Heart left ventricle (tissue), 13 donors: ENCODE data around the gene SORCS1.

ENCODE experiments used
- POLR2A ChIP-seq, 2 donors: fragments of 450-650 bp; IDR thresholded peaks; one replicate each; pipeline ENCODE4 v1.6.1; 2017; ENCODE audit warnings: antibody characterized with exemption in 2 of 2, mild to moderate bottlenecking in 2 of 2, moderate library complexity in 2 of 2
- TF ChIP-seq, protein P1 (sequence below), 12 donors: fragments of 200-600 bp; sonication (generic) in 4 of 12; IDR thresholded peaks; one replicate each; pipeline versions ENCODE4 v1.5.0 to v1.8.0; 2018 to 2022; ENCODE audit warnings: antibody characterized with exemption in 12 of 12, mild to moderate bottlenecking in 5 of 12
- donor health status: ischemic (EF 13 %, LVEDD 7.1; RV severe dilation, severe dysfunction).
- donor health status: DM: no; HTN: yes; CAD: no.
- donor health status: DM: no; HTN: no; CAD: no.
- donor health status: ischemic (EF 25% LVEDD 6.9; RV normal size, moderate dysfunction).
- donor health status: ischemic (EF 25% LVEDD 5.7; RV mildly dilated, moderate dysfunction).
- donor health status: ischemic (EF 35%, LVEDD 5.7; RV mildly dilated, moderate dysfunction).
- donor health status: nonischemic (EF 11% LVEDD 7.7; RV severe dilation, severe dysfunction).
- donor health status: DM: yes; HTN: yes; CAD: no.
- donor health status: PGD.
- donor health status: ischemic (EF 29% LVEDD 5.4; RV normal size, mild dysfunction).
- donor health status: nonischemic (EF 23%, LVEDD 6.1; RV moderate dilation, normal function).

GRCh38 chr10:106557951-106558733 lies 606.4 kb downstream of the SORCS1 start:
- TF ChIP-seq, protein P1, sequence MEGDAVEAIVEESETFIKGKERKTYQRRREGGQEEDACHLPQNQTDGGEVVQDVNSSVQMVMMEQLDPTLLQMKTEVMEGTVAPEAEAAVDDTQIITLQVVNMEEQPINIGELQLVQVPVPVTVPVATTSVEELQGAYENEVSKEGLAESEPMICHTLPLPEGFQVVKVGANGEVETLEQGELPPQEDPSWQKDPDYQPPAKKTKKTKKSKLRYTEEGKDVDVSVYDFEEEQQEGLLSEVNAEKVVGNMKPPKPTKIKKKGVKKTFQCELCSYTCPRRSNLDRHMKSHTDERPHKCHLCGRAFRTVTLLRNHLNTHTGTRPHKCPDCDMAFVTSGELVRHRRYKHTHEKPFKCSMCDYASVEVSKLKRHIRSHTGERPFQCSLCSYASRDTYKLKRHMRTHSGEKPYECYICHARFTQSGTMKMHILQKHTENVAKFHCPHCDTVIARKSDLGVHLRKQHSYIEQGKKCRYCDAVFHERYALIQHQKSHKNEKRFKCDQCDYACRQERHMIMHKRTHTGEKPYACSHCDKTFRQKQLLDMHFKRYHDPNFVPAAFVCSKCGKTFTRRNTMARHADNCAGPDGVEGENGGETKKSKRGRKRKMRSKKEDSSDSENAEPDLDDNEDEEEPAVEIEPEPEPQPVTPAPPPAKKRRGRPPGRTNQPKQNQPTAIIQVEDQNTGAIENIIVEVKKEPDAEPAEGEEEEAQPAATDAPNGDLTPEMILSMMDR (IDR thresholded peaks at IDR 0.05) = no peak
- TF ChIP-seq POLR2A (IDR thresholded peaks at IDR 0.05) = no peak
